ENCODE results near the gene DYRK1B.
"Not testable (repeated sequence)": the region's sequence is repeated elsewhere in the genome, so short reads cannot be mapped to it uniquely, and the experiment has no call there.

DNA sequence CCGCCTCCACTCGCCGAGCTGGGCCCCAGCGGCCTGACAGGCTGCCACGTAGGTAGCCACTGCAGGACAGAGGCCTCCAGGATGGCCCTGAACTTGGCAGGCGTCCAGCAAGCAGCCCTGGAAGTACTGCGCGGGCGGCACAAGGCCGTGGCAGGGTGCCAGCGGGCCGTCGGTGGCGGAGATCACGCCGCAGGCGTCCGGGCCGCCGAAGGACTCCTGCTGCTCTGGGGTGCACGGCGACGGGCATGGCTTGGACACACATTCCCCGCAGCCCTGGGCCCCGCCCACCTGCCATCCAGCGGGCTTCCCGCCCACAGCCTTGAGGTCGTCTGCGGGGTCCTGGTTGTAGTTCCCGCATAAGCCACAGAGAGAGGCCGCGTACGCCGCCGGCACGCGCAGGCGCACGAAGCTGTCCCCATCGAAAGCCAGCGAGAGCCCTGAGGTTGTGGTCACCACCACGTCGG, 41.5 kb upstream of the DYRK1B start:
- not testable (repeated sequence) for TF ChIP-seq CTCF (conservative IDR thresholded peaks at IDR 0.05; ENCODE audit: low read depth, low read length); EZH2 (IDR thresholded peaks at IDR 0.05; ENCODE audit: low read length, unreplicated experiment)
